HepG2 (cell line): ENCODE results near the gene FXN. TPM values are rescaled to one million over a fixed set of nuclear protein-coding genes. Genes with fewer than 3 reads are reported as not detected.

ENCODE experiments used
- CREB1 ChIP-seq, 2 experiments: fragments of 450-650 bp in 1 of 2; IDR thresholded peaks; 2 replicates each; pipeline ENCODE4 v1.6.1; 2016 to 2017; ENCODE audit warnings: control low read depth in 1 of 2, mild to moderate bottlenecking in 1 of 2, missing compliant biosample characterization in 1 of 2, missing genetic modification characterization in 1 of 2
- ELF1 ChIP-seq: sonication (generic); formaldehyde crosslinking; IDR thresholded peaks from 2 replicates; pipeline ENCODE4 v1.4.0; 2020; ENCODE audit warnings: missing genetic modification reagents
- ELF3 ChIP-seq: IDR thresholded peaks from 2 replicates; pipeline ENCODE4 v1.6.1; 2016; ENCODE audit warnings: missing genetic modification reagents, missing compliant biosample characterization
- ETV6 ChIP-seq: sonication (generic); formaldehyde crosslinking; conservative IDR thresholded peaks from 2 replicates; pipeline ENCODE4 v1.4.0; 2020; ENCODE audit warnings: missing genetic modification reagents
- FOXA1 ChIP-seq, 2 experiments: fragments of 450-650 bp in 1 of 2; sonication (generic) in 1 of 2; formaldehyde crosslinking in 1 of 2; IDR thresholded peaks; 2 replicates each; pipeline versions ENCODE4 v1.4.0 to v1.6.1; 2016 to 2020; ENCODE audit warnings: missing genetic modification reagents in 1 of 2
- HDAC2 ChIP-seq: sonication (generic); formaldehyde crosslinking; IDR thresholded peaks from 2 replicates; pipeline ENCODE4 v1.4.0; 2020; ENCODE audit warnings: missing genetic modification reagents
- RFX3 ChIP-seq: IDR thresholded peaks from 2 replicates; pipeline ENCODE4 v1.6.1; 2016; ENCODE audit warnings: missing biosample characterization, missing genetic modification reagents
- SAP130 ChIP-seq: IDR thresholded peaks from 2 replicates; pipeline ENCODE4 v1.6.1; 2016; ENCODE audit warnings: low read depth
- SMARCC2 ChIP-seq: fragments of 450-650 bp; IDR thresholded peaks from 2 replicates; pipeline ENCODE4 v1.6.1; 2017; ENCODE audit warnings: antibody characterized with exemption, mild to moderate bottlenecking
- ZNF776 ChIP-seq: sonication (generic); formaldehyde crosslinking; IDR thresholded peaks from 2 replicates; pipeline ENCODE4 v1.4.0; 2020; ENCODE audit warnings: mild to moderate bottlenecking, missing genetic modification reagents
- ZSCAN20 ChIP-seq: sonication (generic); formaldehyde crosslinking; IDR thresholded peaks from 2 replicates; pipeline ENCODE4 v1.4.0; 2020; ENCODE audit warnings: missing genetic modification reagents, mild to moderate bottlenecking, borderline replicate concordance
- polyA plus RNA-seq, 8 experiments: library from polyadenylated mRNA; depleted of rRNA in 3 of 8; stranded (reverse) in 7 of 8; unstranded in 1 of 8; fragments of >200 nt; fragmentation: Illumina TruSeq in 4 of 8; extraction: Trizol in 4 of 8; gene quantifications; 2 replicates each; pipeline versions ENCODE4 v1.2.1 to v1.2.3, GENCODE V29; 2011 to 2016; ENCODE audit warnings: low read depth in 4 of 8, missing spikeins in 1 of 8, mixed read lengths in 1 of 8; ENCODE audit not compliant: insufficient read depth in 1 of 8
- total RNA-seq, 5 experiments: library from RNA; depleted of rRNA; stranded (reverse); fragments of >200 nt; fragmentation: Illumina TruSeq; extraction: Trizol; gene quantifications; 2 replicates each; pipeline ENCODE4 v1.2.3, GENCODE V29; 2016; ENCODE audit warnings: low read depth in 1 of 5
- TF ChIP-seq, protein P1 (sequence below): sonication (generic); formaldehyde crosslinking; IDR thresholded peaks from 2 replicates; pipeline ENCODE4 v1.4.0; 2020; ENCODE audit warnings: missing genetic modification reagents
- TF ChIP-seq, protein P2 (sequence below): sonication (generic); formaldehyde crosslinking; IDR thresholded peaks from 2 replicates; pipeline ENCODE4 v1.4.0; 2020; ENCODE audit warnings: missing genetic modification reagents, mild to moderate bottlenecking, borderline replicate concordance
- TF ChIP-seq, protein P3 (sequence below), 2 experiments: sonication (generic) in 1 of 2; formaldehyde crosslinking in 1 of 2; IDR thresholded peaks; 2 replicates each; pipeline versions ENCODE4 v1.4.0 to v1.6.1; 2016 to 2020; ENCODE audit warnings: borderline replicate concordance in 1 of 2, low read depth in 1 of 2, mild to moderate bottlenecking in 1 of 2, missing genetic modification reagents in 1 of 2
- TF ChIP-seq, protein P4 (sequence below): conservative IDR thresholded peaks from 2 replicates; pipeline ENCODE4 v1.6.1; 2018; ENCODE audit warnings: missing genetic modification reagents

Gene FXN
- total and polyA plus RNA-seq, 2 of the 13 experiments (the other 11 are each of a cell fraction or from before 2014, with no cell fraction given), result 24.1 to 26.0 TPM

DNA sequence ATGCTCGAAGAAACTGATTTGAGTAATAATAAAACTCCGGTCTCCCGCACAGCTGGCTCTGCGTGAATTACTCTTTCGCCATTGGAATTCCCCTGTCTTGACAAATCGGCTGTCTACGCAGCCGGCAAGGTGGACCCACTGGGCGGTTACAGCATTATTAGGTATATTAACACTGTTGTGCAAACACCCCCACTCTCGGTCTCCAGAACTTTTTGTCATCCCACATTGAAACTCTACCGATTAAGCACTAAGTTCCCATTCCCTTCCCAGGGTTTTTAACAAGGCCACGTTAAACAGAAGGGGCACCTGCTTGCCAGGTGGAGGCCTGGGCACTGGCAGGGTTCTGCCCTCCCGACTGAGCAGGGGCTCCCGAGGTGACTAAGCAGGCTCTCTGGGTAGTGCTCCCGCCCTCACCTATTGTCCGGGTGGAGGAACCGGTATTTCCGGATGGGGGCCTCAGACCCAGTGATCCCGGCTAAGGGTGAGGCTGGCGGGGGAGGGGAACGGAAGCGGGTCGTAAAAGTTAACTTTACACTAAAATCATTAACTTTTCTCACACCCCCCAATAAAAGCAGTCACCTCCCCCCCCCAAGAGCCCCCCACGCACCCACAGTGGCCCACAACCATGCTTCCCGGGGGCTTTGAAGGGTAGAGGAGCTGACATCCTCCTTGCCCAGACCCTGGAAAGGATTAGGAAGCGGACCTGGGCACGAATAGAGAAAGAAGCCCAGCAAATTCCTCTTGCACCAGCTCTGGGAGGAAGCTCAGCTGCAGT lies 85.0 kb downstream of the FXN start (continued):
- TF ChIP-seq, protein P1, sequence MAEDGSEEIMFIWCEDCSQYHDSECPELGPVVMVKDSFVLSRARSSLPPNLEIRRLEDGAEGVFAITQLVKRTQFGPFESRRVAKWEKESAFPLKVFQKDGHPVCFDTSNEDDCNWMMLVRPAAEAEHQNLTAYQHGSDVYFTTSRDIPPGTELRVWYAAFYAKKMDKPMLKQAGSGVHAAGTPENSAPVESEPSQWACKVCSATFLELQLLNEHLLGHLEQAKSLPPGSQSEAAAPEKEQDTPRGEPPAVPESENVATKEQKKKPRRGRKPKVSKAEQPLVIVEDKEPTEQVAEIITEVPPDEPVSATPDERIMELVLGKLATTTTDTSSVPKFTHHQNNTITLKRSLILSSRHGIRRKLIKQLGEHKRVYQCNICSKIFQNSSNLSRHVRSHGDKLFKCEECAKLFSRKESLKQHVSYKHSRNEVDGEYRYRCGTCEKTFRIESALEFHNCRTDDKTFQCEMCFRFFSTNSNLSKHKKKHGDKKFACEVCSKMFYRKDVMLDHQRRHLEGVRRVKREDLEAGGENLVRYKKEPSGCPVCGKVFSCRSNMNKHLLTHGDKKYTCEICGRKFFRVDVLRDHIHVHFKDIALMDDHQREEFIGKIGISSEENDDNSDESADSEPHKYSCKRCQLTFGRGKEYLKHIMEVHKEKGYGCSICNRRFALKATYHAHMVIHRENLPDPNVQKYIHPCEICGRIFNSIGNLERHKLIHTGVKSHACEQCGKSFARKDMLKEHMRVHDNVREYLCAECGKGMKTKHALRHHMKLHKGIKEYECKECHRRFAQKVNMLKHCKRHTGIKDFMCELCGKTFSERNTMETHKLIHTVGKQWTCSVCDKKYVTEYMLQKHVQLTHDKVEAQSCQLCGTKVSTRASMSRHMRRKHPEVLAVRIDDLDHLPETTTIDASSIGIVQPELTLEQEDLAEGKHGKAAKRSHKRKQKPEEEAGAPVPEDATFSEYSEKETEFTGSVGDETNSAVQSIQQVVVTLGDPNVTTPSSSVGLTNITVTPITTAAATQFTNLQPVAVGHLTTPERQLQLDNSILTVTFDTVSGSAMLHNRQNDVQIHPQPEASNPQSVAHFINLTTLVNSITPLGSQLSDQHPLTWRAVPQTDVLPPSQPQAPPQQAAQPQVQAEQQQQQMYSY, result peak; percentile 46; the same call in 1 of the 2 replicates
- TF ChIP-seq SMARCC2 (no peak), FOXA1 (IDR thresholded peaks at IDR 0.05) (no peak), FOXA1 (CRISPR knock-in tag; IDR thresholded peaks at IDR 0.05) (0 out of 2 replicates have a peak, but pooled peaks have one; percentile 10), HDAC2 (CRISPR knock-in tag) (peak; percentile 75), RFX3 (CRISPR knock-in tag) (no peak), ETV6 (CRISPR knock-in tag) (0 out of 2 replicates have a peak, but pooled peaks have one; percentile 1), CREB1 (IDR thresholded peaks at IDR 0.05) (no peak), CREB1 (CRISPR knock-in tag; IDR thresholded peaks at IDR 0.05) (peak; percentile 58), ELF3 (CRISPR knock-in tag) (peak; percentile 89), ZNF776 (no peak), SAP130 (CRISPR knock-in tag) (peak; percentile 83), ELF1 (peak; percentile 84), ZSCAN20 (CRISPR knock-in tag) (peak; percentile 97)
- TF ChIP-seq, protein P2, sequence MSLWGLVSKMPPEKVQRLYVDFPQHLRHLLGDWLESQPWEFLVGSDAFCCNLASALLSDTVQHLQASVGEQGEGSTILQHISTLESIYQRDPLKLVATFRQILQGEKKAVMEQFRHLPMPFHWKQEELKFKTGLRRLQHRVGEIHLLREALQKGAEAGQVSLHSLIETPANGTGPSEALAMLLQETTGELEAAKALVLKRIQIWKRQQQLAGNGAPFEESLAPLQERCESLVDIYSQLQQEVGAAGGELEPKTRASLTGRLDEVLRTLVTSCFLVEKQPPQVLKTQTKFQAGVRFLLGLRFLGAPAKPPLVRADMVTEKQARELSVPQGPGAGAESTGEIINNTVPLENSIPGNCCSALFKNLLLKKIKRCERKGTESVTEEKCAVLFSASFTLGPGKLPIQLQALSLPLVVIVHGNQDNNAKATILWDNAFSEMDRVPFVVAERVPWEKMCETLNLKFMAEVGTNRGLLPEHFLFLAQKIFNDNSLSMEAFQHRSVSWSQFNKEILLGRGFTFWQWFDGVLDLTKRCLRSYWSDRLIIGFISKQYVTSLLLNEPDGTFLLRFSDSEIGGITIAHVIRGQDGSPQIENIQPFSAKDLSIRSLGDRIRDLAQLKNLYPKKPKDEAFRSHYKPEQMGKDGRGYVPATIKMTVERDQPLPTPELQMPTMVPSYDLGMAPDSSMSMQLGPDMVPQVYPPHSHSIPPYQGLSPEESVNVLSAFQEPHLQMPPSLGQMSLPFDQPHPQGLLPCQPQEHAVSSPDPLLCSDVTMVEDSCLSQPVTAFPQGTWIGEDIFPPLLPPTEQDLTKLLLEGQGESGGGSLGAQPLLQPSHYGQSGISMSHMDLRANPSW (CRISPR knock-in tag), result 0 out of 2 replicates have a peak, but pooled peaks have one; percentile 80
- TF ChIP-seq, protein P3, sequence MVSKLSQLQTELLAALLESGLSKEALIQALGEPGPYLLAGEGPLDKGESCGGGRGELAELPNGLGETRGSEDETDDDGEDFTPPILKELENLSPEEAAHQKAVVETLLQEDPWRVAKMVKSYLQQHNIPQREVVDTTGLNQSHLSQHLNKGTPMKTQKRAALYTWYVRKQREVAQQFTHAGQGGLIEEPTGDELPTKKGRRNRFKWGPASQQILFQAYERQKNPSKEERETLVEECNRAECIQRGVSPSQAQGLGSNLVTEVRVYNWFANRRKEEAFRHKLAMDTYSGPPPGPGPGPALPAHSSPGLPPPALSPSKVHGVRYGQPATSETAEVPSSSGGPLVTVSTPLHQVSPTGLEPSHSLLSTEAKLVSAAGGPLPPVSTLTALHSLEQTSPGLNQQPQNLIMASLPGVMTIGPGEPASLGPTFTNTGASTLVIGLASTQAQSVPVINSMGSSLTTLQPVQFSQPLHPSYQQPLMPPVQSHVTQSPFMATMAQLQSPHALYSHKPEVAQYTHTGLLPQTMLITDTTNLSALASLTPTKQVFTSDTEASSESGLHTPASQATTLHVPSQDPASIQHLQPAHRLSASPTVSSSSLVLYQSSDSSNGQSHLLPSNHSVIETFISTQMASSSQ (IDR thresholded peaks at IDR 0.05; ENCODE audit: low read depth), result peak; percentile 67
- TF ChIP-seq, protein P3 (CRISPR knock-in tag; IDR thresholded peaks at IDR 0.05; ENCODE audit: borderline replicate concordance), result peak; percentile 74; the same call in 1 of the 2 replicates
- TF ChIP-seq, protein P4, sequence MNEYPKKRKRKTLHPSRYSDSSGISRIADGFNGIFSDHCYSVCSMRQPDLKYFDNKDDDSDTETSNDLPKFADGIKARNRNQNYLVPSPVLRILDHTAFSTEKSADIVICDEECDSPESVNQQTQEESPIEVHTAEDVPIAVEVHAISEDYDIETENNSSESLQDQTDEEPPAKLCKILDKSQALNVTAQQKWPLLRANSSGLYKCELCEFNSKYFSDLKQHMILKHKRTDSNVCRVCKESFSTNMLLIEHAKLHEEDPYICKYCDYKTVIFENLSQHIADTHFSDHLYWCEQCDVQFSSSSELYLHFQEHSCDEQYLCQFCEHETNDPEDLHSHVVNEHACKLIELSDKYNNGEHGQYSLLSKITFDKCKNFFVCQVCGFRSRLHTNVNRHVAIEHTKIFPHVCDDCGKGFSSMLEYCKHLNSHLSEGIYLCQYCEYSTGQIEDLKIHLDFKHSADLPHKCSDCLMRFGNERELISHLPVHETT (CRISPR knock-in tag), result 0 out of 2 replicates have a peak, but pooled peaks have one; percentile 30
